Gastrocnemius medialis (tissue), 4 donors: ENCODE results near the gene VIP.

Experiments used
- CTCF ChIP-seq, 5 experiments: fragments of 450-650 bp in 3 of 5; fragments of 200-600 bp in 2 of 5; sonication (generic) in 2 of 5; IDR thresholded peaks in 4 of 5; conservative IDR thresholded peaks in 1 of 5; 1 replicate in 4 of 5; 2 replicates in 1 of 5; pipeline ENCODE4 v1.5.1; 2016 to 2019; ENCODE audit warnings: antibody characterized with exemption in 5 of 5, mild to moderate bottlenecking in 3 of 5, moderate library complexity in 3 of 5
- POLR2A ChIP-seq, 2 donors: fragments of 450-650 bp; IDR thresholded peaks; one replicate each; pipeline ENCODE4 v1.6.1; 2017; ENCODE audit warnings: antibody characterized with exemption in 2 of 2, mild to moderate bottlenecking in 2 of 2, moderate library complexity in 2 of 2

DNA sequence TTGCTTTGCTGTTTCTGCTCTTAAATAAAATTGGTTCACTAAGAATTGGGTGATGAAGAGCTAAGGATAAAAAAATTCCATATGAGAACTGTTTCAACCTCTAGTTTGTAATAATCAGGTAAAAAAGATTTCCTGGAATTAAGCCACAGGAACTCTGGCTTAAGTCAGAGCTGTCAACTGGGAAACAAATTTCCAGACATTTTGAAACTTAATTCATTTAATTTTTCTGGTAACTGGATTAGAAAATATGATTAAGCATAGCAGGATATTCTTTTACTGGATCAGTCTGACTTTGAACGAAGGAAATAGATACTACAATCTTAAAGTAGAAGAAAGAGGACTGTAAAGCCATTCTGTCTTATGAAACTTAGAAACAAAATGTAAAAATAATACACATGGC lies 1.3 kb upstream of the VIP start:
- TF ChIP-seq POLR2A (IDR thresholded peaks at IDR 0.05) (no peak), CTCF (IDR thresholded peaks at IDR 0.05 in 4 of 5, conservative IDR thresholded peaks at IDR 0.05 in 1 of 5) (no peak)
